PC-3 (cell line): Measurements from ENCODE around the gene PACS1. TPM values are rescaled to one million over a fixed set of nuclear protein-coding genes. Genes with fewer than 3 reads are reported as not detected.

ENCODE experiments used
- ATAC-seq: fragments of 200-7000 bp; cut with Tn5 transposase; 2 replicates; pipeline ENCODE4 v1.9.1; 2020; ENCODE audit warnings: mild to moderate bottlenecking, moderate library complexity
- BruUV-seq: library from RNA; stranded (reverse); fragments of 400-500 nt; replicated peaks from 2 replicates; lab custom pipeline; 2021; lab: Mats Ljungman, UMichigan
- CTCF ChIA-PET: fragments of 300-600 bp; sonication (Branson Sonifier 250); formaldehyde crosslinking; loops from one replicate; lab custom pipeline; 2022; ENCODE audit warnings: antibody characterized with exemption; lab: Charles Lee
- POLR2A ChIA-PET: fragments of 300-600 bp; sonication (Branson Sonifier 250); formaldehyde crosslinking; loops from one replicate; lab custom pipeline; 2022; ENCODE audit warnings: antibody characterized with exemption; ENCODE audit not compliant: unreplicated experiment; lab: Charles Lee
- DNase-seq: peaks from one replicate; pipeline ENCODE4 v3.0.0-alpha.2; 2015
- H2AFZ ChIP-seq: fragments of 300-600 bp; sonication (generic); 2 replicates; pipeline ENCODE4 v1.6.0; 2016; ENCODE audit warnings: antibody characterized with exemption, low read length
- H3F3A ChIP-seq: fragments of 300-600 bp; sonication (generic); one replicate; pipeline ENCODE4 v1.6.0; 2017; ENCODE audit warnings: antibody characterized with exemption, low read length, control low read depth, mild to moderate bottlenecking; ENCODE audit not compliant: unreplicated experiment
- H3K27ac ChIP-seq: fragments of 300-600 bp; sonication (generic); 2 replicates; pipeline ENCODE4 v1.5.1; 2016; ENCODE audit warnings: mild to moderate bottlenecking, low read length
- H3K27me3 ChIP-seq: fragments of 300-600 bp; sonication (generic); 2 replicates; pipeline ENCODE4 v1.6.1; 2016; ENCODE audit warnings: low read length, mixed read lengths
- H3K36me3 ChIP-seq: fragments of 300-600 bp; sonication (generic); 2 replicates; pipeline ENCODE4 v1.6.1; 2016; ENCODE audit warnings: low read depth, mixed run types, low read length, mixed read lengths
- H3K4me1 ChIP-seq: fragments of 300-600 bp; sonication (generic); 2 replicates; pipeline ENCODE4 v1.5.1; 2016; ENCODE audit warnings: low read length; ENCODE audit not compliant: insufficient read depth
- H3K4me2 ChIP-seq: fragments of 300-600 bp; sonication (generic); 2 replicates; pipeline ENCODE4 v1.6.0; 2016; ENCODE audit warnings: low read length
- H3K4me3 ChIP-seq: fragments of 300-600 bp; sonication (generic); 2 replicates; pipeline ENCODE4 v1.5.1; 2016; ENCODE audit warnings: mild to moderate bottlenecking, low read length, mixed read lengths
- H3K79me2 ChIP-seq: fragments of 300-600 bp; sonication (generic); 2 replicates; pipeline ENCODE4 v1.6.1; 2017; ENCODE audit warnings: low read length, mixed read lengths
- H3K9ac ChIP-seq: fragments of 300-600 bp; sonication (generic); 2 replicates; pipeline ENCODE4 v1.6.0; 2016; ENCODE audit warnings: mild to moderate bottlenecking, low read length
- H3K9me2 ChIP-seq: fragments of 300-600 bp; sonication (generic); replicated peaks from 2 replicates; pipeline ENCODE4 v1.6.1; 2016; ENCODE audit warnings: mixed run types, low read length, mixed read lengths
- H3K9me3 ChIP-seq: fragments of 300-600 bp; sonication (generic); 2 replicates; pipeline ENCODE4 v1.6.1; 2016; ENCODE audit warnings: low read length, mixed read lengths
- H4K20me1 ChIP-seq: fragments of 300-600 bp; sonication (generic); 2 replicates; pipeline ENCODE4 v1.6.1; 2016; ENCODE audit warnings: low read length, mixed read lengths
- EZH2 ChIP-seq: fragments of 300-600 bp; sonication (generic); IDR thresholded peaks from one replicate; pipeline ENCODE4 v1.6.1; 2017; ENCODE audit warnings: antibody characterized with exemption, mild to moderate bottlenecking, low read length; ENCODE audit not compliant: unreplicated experiment
- EZH2phosphoT487 ChIP-seq: fragments of 300-600 bp; sonication (generic); IDR thresholded peaks from 2 replicates; pipeline ENCODE4 v1.6.1; 2018; ENCODE audit warnings: mild to moderate bottlenecking, antibody characterized with exemption, low read length, borderline replicate concordance
- intact Hi-C: fragments of 100-400 bp; cut with micrococcal nuclease; formaldehyde crosslinking; loops from 2 replicates; pipeline ENCODE4 v1.9.0; 2023
- total RNA-seq: library from RNA; depleted of rRNA; stranded (reverse); fragments of >200 nt; gene quantifications from 2 replicates; pipeline ENCODE4 v1.2.3, GENCODE V29; 2014
- TF ChIP-seq, protein P1 (sequence below): fragments of 300-600 bp; sonication (generic); conservative IDR thresholded peaks from 2 replicates; pipeline ENCODE4 v1.5.1; 2017; ENCODE audit warnings: antibody characterized with exemption, low read depth, mild to moderate bottlenecking, low read length

Gene PACS1
- total RNA-seq, 1 experiment from 2014 or later = 28.7 TPM

- H3K27me3 ChIP-seq = no peaks in the 10 kb centered on the region
- H3K4me2 ChIP-seq = no peak overlapping the region
- H3K36me3 ChIP-seq = peaks cover 8% of the 10 kb centered on the region; the same call in 1 of the 2 replicates
- no peaks in the 10 kb centered on the region for H3K4me1 ChIP-seq
- no peak overlapping the region for H3K4me3 ChIP-seq
- ATAC-seq = no peak
- ChIA-PET CTCF (no interaction called here), POLR2A (no interaction called here)
- no peaks in the 10 kb centered on the region for H3K9me2 ChIP-seq
- no peak for DNase-seq
- no peaks in the 10 kb centered on the region for H3K9me3 ChIP-seq
- H3F3A ChIP-seq = no peaks in the 10 kb centered on the region
- no TSS peak for BruUV-seq
- H3K9ac ChIP-seq = no peak overlapping the region
- H4K20me1 ChIP-seq = no peaks in the 10 kb centered on the region
- no peaks in the 10 kb centered on the region for H3K79me2 ChIP-seq
- no peak overlapping the region for H2AFZ ChIP-seq
- TF ChIP-seq EZH2phosphoT487 (no peak), EZH2 (no peak)
- TF ChIP-seq, protein P1, sequence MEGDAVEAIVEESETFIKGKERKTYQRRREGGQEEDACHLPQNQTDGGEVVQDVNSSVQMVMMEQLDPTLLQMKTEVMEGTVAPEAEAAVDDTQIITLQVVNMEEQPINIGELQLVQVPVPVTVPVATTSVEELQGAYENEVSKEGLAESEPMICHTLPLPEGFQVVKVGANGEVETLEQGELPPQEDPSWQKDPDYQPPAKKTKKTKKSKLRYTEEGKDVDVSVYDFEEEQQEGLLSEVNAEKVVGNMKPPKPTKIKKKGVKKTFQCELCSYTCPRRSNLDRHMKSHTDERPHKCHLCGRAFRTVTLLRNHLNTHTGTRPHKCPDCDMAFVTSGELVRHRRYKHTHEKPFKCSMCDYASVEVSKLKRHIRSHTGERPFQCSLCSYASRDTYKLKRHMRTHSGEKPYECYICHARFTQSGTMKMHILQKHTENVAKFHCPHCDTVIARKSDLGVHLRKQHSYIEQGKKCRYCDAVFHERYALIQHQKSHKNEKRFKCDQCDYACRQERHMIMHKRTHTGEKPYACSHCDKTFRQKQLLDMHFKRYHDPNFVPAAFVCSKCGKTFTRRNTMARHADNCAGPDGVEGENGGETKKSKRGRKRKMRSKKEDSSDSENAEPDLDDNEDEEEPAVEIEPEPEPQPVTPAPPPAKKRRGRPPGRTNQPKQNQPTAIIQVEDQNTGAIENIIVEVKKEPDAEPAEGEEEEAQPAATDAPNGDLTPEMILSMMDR = no peak
- intact Hi-C loops = no loop called here
- no peak overlapping the region for H3K27ac ChIP-seq
These were observed 169.4 kb downstream of the PACS1 start for GRCh38 chr11:66239511-66239910.

- DNase-seq = no peak
- no peaks in the 10 kb centered on the region for H3K9me2 ChIP-seq
- H3K4me2 ChIP-seq = no peak overlapping the region
- H3K79me2 ChIP-seq = no peaks in the 10 kb centered on the region
- no peaks in the 10 kb centered on the region for H3K4me1 ChIP-seq
- no peaks in the 10 kb centered on the region for H4K20me1 ChIP-seq
- POLR2A ChIA-PET = no interaction called here
- no peak overlapping the region for H3K27ac ChIP-seq
- intact Hi-C loops = no loop called here
- BruUV-seq = no TSS peak
- no peaks in the 10 kb centered on the region for H3K27me3 ChIP-seq
- TF ChIP-seq EZH2 = no peak
- no peak for TF ChIP-seq EZH2phosphoT487
- TF ChIP-seq, protein P1 = no peak
- H2AFZ ChIP-seq = no peak overlapping the region
- CTCF ChIA-PET = no interaction called here
- ATAC-seq = no peak
- H3K4me3 ChIP-seq = no peak overlapping the region
- H3F3A ChIP-seq = no peaks in the 10 kb centered on the region
- peaks cover 8% of the 10 kb centered on the region; the same call in 1 of the 2 replicates for H3K36me3 ChIP-seq
- H3K9ac ChIP-seq = no peak overlapping the region
- no peaks in the 10 kb centered on the region for H3K9me3 ChIP-seq
These were observed 170.1 kb downstream of the PACS1 start for GRCh38 chr11:66239998-66240780.

GRCh38 chr11:66240781-66241136 lies 170.7 kb downstream of the PACS1 start:
- H3K36me3 ChIP-seq = peaks cover 8% of the 10 kb centered on the region; the same call in 1 of the 2 replicates
- CTCF ChIA-PET = no interaction called here
- POLR2A ChIA-PET = no interaction called here

More at GRCh38 chr11:66240781-66241136, 170.7 kb downstream of the PACS1 start:
- H3K4me3 ChIP-seq = no peak overlapping the region
- no peaks in the 10 kb centered on the region for H3K27me3 ChIP-seq
- H3K4me1 ChIP-seq = no peaks in the 10 kb centered on the region
- TF ChIP-seq EZH2 (no peak), EZH2phosphoT487 (no peak)
- TF ChIP-seq, protein P1 = no peak
- no peak overlapping the region for H3K9ac ChIP-seq
- no peaks in the 10 kb centered on the region for H3K9me3 ChIP-seq
- no peaks in the 10 kb centered on the region for H3K9me2 ChIP-seq
- no peak overlapping the region for H2AFZ ChIP-seq
- no peaks in the 10 kb centered on the region for H4K20me1 ChIP-seq
- H3K27ac ChIP-seq = no peak overlapping the region
- no peak overlapping the region for H3K4me2 ChIP-seq
- ATAC-seq (no peak), DNase-seq (no peak)
- BruUV-seq = no TSS peak
- H3F3A ChIP-seq = no peaks in the 10 kb centered on the region
- H3K79me2 ChIP-seq = no peaks in the 10 kb centered on the region
- intact Hi-C loops = no loop called here
